A549 (cell line): ENCODE results near the gene RBM6. TPM values are rescaled to one million over a fixed set of nuclear protein-coding genes. Genes with fewer than 3 reads are reported as not detected.

Source experiments
- ATAC-seq, 2 experiments: fragments of 200-7000 bp in 1 of 2; fragments of >200 bp in 1 of 2; cut with Nextera tagmentation in 1 of 2; cut with Tn5 transposase in 1 of 2; 3 replicates each; pipeline versions ENCODE4 v1.8.0 to v1.9.1; 2018 to 2020; ENCODE audit warnings: mild to moderate bottlenecking in 1 of 2, moderate library complexity in 1 of 2
- CTCF ChIA-PET: fragments of 300-600 bp; sonication (Branson Sonifier 250); formaldehyde crosslinking; extraction: SDS; loops from one replicate; lab custom pipeline; 2021; ENCODE audit warnings: antibody characterized with exemption, inconsistent platforms; lab: Yijun Ruan, JAX
- POLR2A ChIA-PET: fragments of 350-600 bp; formaldehyde crosslinking; extraction: SDS; loops from one replicate; lab custom pipeline; 2021; ENCODE audit warnings: antibody characterized with exemption, inconsistent platforms; lab: Yijun Ruan, JAX
- DNase-seq, 2 experiments: peaks; one replicate each; pipeline versions ENCODE4 v3.0.0 to v3.0.0-alpha.2; 2011 to 2016; ENCODE audit warnings: low read depth in 1 of 2, low spot score in 1 of 2
- FAIRE-seq: peaks from 2 replicates; lab custom pipeline; 2011; peaks lifted over from hg19 to GRCh38; lab: Jason Lieb, UNC
- H3K27ac ChIP-seq, 2 experiments: fragments of >200 bp; sonication (Bioruptor Twin); formaldehyde crosslinking; 3 replicates each; pipeline ENCODE4 v1.5.1; 2016 to 2017
- H3K4me1 ChIP-seq: fragments of >200 bp; sonication (Bioruptor Twin); formaldehyde crosslinking; 3 replicates; pipeline ENCODE4 v1.6.1; 2016
- H3K4me2 ChIP-seq: fragments of >200 bp; sonication (Bioruptor Twin); formaldehyde crosslinking; 3 replicates; pipeline ENCODE4 v1.6.1; 2016
- H3K4me3 ChIP-seq: fragments of >200 bp; sonication (Bioruptor Twin); formaldehyde crosslinking; 3 replicates; pipeline ENCODE4 v1.5.1; 2016
- H3K9me3 ChIP-seq: fragments of >200 bp; sonication (Bioruptor Twin); formaldehyde crosslinking; 3 replicates; pipeline ENCODE4 v1.6.1; 2016
- CBX8 ChIP-seq: fragments of 200-600 bp; sonication (generic); IDR thresholded peaks from 2 replicates; pipeline ENCODE4 v1.6.1; 2016
- CEBPB ChIP-seq, 2 experiments: fragments of >200 bp in 1 of 2; sonication (Bioruptor Twin) in 1 of 2; formaldehyde crosslinking in 1 of 2; IDR thresholded peaks; 2 replicates each; pipeline ENCODE4 v1.6.1; 2012 to 2016
- CTCF ChIP-seq: fragments of >200 bp; sonication (Bioruptor Twin); formaldehyde crosslinking; IDR thresholded peaks from 3 replicates; pipeline ENCODE4 v1.5.1; 2016
- E2F6 ChIP-seq: IDR thresholded peaks from 2 replicates; pipeline ENCODE4 v1.6.1; 2012; ENCODE audit warnings: low read depth, borderline replicate concordance
- EHF ChIP-seq: fragments of 250-450 bp; sonication (Bioruptor Pico); IDR thresholded peaks from 2 replicates; pipeline ENCODE4 v1.5.0; 2020; ENCODE audit warnings: mild to moderate bottlenecking
- EHMT2 ChIP-seq: fragments of 200-600 bp; sonication (generic); IDR thresholded peaks from 2 replicates; pipeline ENCODE4 v1.6.1; 2016; ENCODE audit warnings: antibody characterized with exemption, low read depth, mild to moderate bottlenecking, moderate library complexity
- ELK1 ChIP-seq: fragments of 150-350 bp; IDR thresholded peaks from 2 replicates; pipeline ENCODE4 v1.6.1; 2014; ENCODE audit warnings: low read depth, mild to moderate bottlenecking, low read length
- ESRRA ChIP-seq: fragments of 150-350 bp; IDR thresholded peaks from 2 replicates; pipeline ENCODE4 v1.6.1; 2014; ENCODE audit warnings: mild to moderate bottlenecking, low read length, borderline replicate concordance
- FOSL2 ChIP-seq, 2 experiments: fragments of 450-650 bp in 1 of 2; fragments of >200 bp in 1 of 2; sonication (Bioruptor Twin) in 1 of 2; formaldehyde crosslinking; IDR thresholded peaks; 2 replicates each; pipeline versions ENCODE4 v1.5.0 to v1.6.1; 2016 to 2020; ENCODE audit warnings: mild to moderate bottlenecking in 1 of 2, moderate library complexity in 1 of 2
- HEYL ChIP-seq: fragments of 250-450 bp; sonication (Bioruptor Pico); IDR thresholded peaks from 2 replicates; pipeline ENCODE4 v1.8.0; 2021; ENCODE audit warnings: mild to moderate bottlenecking, moderate library complexity
- HOXB13 ChIP-seq: fragments of 250-450 bp; sonication (Bioruptor Pico); IDR thresholded peaks from 2 replicates; pipeline ENCODE4 v1.5.0; 2020; ENCODE audit warnings: low read depth, mild to moderate bottlenecking, moderate library complexity
- HOXB5 ChIP-seq: fragments of 250-450 bp; sonication (Bioruptor Pico); IDR thresholded peaks from 2 replicates; pipeline ENCODE4 v1.5.0; 2020; ENCODE audit warnings: mild to moderate bottlenecking, moderate library complexity
- JUN ChIP-seq, 2 experiments: fragments of >200 bp; sonication (Bioruptor Twin); formaldehyde crosslinking; IDR thresholded peaks; 2 replicates in 1 of 2; 3 replicates in 1 of 2; pipeline ENCODE4 v1.6.1; 2016 to 2017
- NPAS2 ChIP-seq: fragments of 250-450 bp; sonication (Bioruptor Pico); IDR thresholded peaks from 2 replicates; pipeline ENCODE4 v1.8.0; 2022; ENCODE audit warnings: mild to moderate bottlenecking, moderate library complexity, borderline replicate concordance
- PBX3 ChIP-seq: IDR thresholded peaks from 2 replicates; pipeline ENCODE4 v1.6.1; 2012
- RAD21 ChIP-seq, 2 experiments: fragments of >200 bp in 1 of 2; sonication (Bioruptor Twin) in 1 of 2; formaldehyde crosslinking in 1 of 2; IDR thresholded peaks in 1 of 2; conservative IDR thresholded peaks in 1 of 2; 2 replicates in 1 of 2; 3 replicates in 1 of 2; pipeline ENCODE4 v1.6.1; 2012 to 2018; ENCODE audit warnings: inconsistent platforms in 1 of 2
- REST ChIP-seq: fragments of 200-600 bp; sonication (generic); IDR thresholded peaks from 2 replicates; pipeline ENCODE4 v1.6.1; 2016; ENCODE audit warnings: antibody characterized with exemption, mild to moderate bottlenecking, moderate library complexity
- RNF2 ChIP-seq: fragments of 200-600 bp; sonication (generic); IDR thresholded peaks from 2 replicates; pipeline ENCODE4 v1.6.1; 2016; ENCODE audit warnings: low read depth, mild to moderate bottlenecking, antibody characterized with exemption, moderate library complexity, borderline replicate concordance
- SREBF2 ChIP-seq: fragments of 450-650 bp; IDR thresholded peaks from 2 replicates; pipeline ENCODE4 v1.6.1; 2014; ENCODE audit warnings: mild to moderate bottlenecking, moderate library complexity
- TP53 ChIP-seq: fragments of 250-450 bp; sonication (Bioruptor Pico); IDR thresholded peaks from 2 replicates; pipeline ENCODE4 v1.5.0; 2021; ENCODE audit warnings: mild to moderate bottlenecking, moderate library complexity
- USF2 ChIP-seq: fragments of 450-650 bp; IDR thresholded peaks from 2 replicates; pipeline ENCODE4 v1.6.1; 2014; ENCODE audit warnings: antibody characterized with exemption
- ZC3H11A ChIP-seq: fragments of 450-650 bp; IDR thresholded peaks from 2 replicates; pipeline ENCODE4 v1.6.1; 2014; ENCODE audit warnings: antibody characterized with exemption, mild to moderate bottlenecking
- WGBS: methylation state at CpG from one replicate; pipeline ENCODE4 v1.1.6; 2017; ENCODE audit errors: missing lambda C conversion rate; 5-methylcytosine and 5-hydroxymethylcytosine counted together
- polyA plus RNA-seq, 4 experiments: library from polyadenylated mRNA; depleted of rRNA in 3 of 4; stranded (reverse); fragments of >200 nt; fragmentation: RNase III in 1 of 4; extraction: RNeasy Plus Mini Kit Qiagen cat#74134 plus additional on column Dnase treatment in 1 of 4; gene quantifications; 2 replicates in 3 of 4; 3 replicates in 1 of 4; pipeline ENCODE4 v1.2.3, GENCODE V29; 2011 to 2017

The RBM6 gene
- polyA plus RNA-seq, 2 of the 4 experiments (the other 2 are of a cell fraction) = 40.4 to 44.2 TPM

GRCh38 chr3:49998326-49998725, 58.4 kb downstream of the RBM6 start:
- ATAC-seq (no peak), FAIRE-seq (no peak), DNase-seq (peak in 1 of 2 experiments; percentile 7)
- 83% methylated on average over 2 of the region's 2 CpGs for WGBS
- no peak overlapping the region for H3K4me3 ChIP-seq
- H3K27ac ChIP-seq = no peak overlapping the region
- H3K9me3 ChIP-seq = no peaks in the 10 kb centered on the region
- ChIA-PET POLR2A (no interaction called here), CTCF (no interaction called here)
- H3K4me1 ChIP-seq = no peaks in the 10 kb centered on the region
- no peak overlapping the region for H3K4me2 ChIP-seq
- TF ChIP-seq EHF (no peak), ELK1 (no peak), CBX8 (no peak), SREBF2 (no peak), CTCF (no peak), RNF2 (no peak), ESRRA (no peak), EHMT2 (no peak), E2F6 (no peak), JUN (IDR thresholded peaks at IDR 0.05) (no peak), HOXB5 (CRISPR knock-in tag) (no peak), RAD21 (conservative IDR thresholded peaks at IDR 0.05 in 1 of 2, IDR thresholded peaks at IDR 0.05 in 1 of 2) (no peak), CEBPB (IDR thresholded peaks at IDR 0.05) (no peak)

- DNase-seq = no peak
- 97% methylated on average over 3 of the region's 3 CpGs for WGBS
- Histone ChIP-seq H3K4me3 (no peak overlapping the region), H3K4me2 (no peak overlapping the region), H3K27ac (no peak overlapping the region), H3K4me1 (no peaks in the 10 kb centered on the region), H3K9me3 (no peaks in the 10 kb centered on the region)
- ChIA-PET POLR2A (no interaction called here), CTCF (no interaction called here)
- no peak for TF ChIP-seq USF2
- TF ChIP-seq HOXB13 (CRISPR knock-in tag) = no peak
- TF ChIP-seq HEYL (CRISPR knock-in tag) = no peak
- no peak for TF ChIP-seq NPAS2 (CRISPR knock-in tag)
- no peak for TF ChIP-seq TP53 (CRISPR knock-in tag)
- no peak for TF ChIP-seq PBX3
- TF ChIP-seq ZC3H11A = no peak
- no peak for TF ChIP-seq REST
- no peak for TF ChIP-seq FOSL2 (IDR thresholded peaks at IDR 0.05)
- TF ChIP-seq FOSL2 (CRISPR knock-in tag; IDR thresholded peaks at IDR 0.05) = no peak
- ATAC-seq = no peak
- no peak for FAIRE-seq
Measured at GRCh38 chr3:50001511-50001910, 61.6 kb downstream of the RBM6 start.
